ENCODE measurements around the gene RUFY1.
"Not testable (repeated sequence)": the region's sequence is repeated elsewhere in the genome, so short reads cannot be mapped to it uniquely, and the experiment has no call there.

Gene RUFY1

GRCh38 chr5:179550511-179551342 is at the start of gene RUFY1:
RUFY1 (plus strand) TSS chr5:179550554; CDS start chr5:179550570, 16 bp downstream.
- H3K4me3 ChIP-seq (replicated peaks; ENCODE audit: low read depth, low read length) = peak within 1 kb of the TSS; percentile 79
- H3K36me3 ChIP-seq (ENCODE audit: control insufficient read depth, insufficient read depth, low read length) = no peaks in the 10 kb centered on the region
- DNase-seq (ENCODE audit: extremely low read depth, insufficient read length) = peak; percentile 93
- no peaks in the 10 kb centered on the region for H3K27me3 ChIP-seq (replicated peaks; ENCODE audit: control insufficient read depth, insufficient read depth, low read length)
- TF ChIP-seq CTCF (IDR thresholded peaks at IDR 0.05; ENCODE audit: insufficient read depth, low read length, poor library complexity, severe bottlenecking) = no peak

- H3K4me3 ChIP-seq (replicated peaks; ENCODE audit: low read depth, low read length); H3K27me3 ChIP-seq (replicated peaks; ENCODE audit: control insufficient read depth, insufficient read depth, low read length); DNase-seq (ENCODE audit: extremely low read depth, insufficient read length); H3K36me3 ChIP-seq (ENCODE audit: control insufficient read depth, insufficient read depth, low read length): not testable (repeated sequence)
Measured at GRCh38 chr5:179501997-179502396, 48.4 kb upstream of the RUFY1 start.

GRCh38 chr5:179502420-179502819 is 47.9 kb upstream of the RUFY1 start:
- H3K36me3 ChIP-seq (ENCODE audit: control insufficient read depth, insufficient read depth, low read length); H3K27me3 ChIP-seq (replicated peaks; ENCODE audit: control insufficient read depth, insufficient read depth, low read length); H3K4me3 ChIP-seq (replicated peaks; ENCODE audit: low read depth, low read length); DNase-seq (ENCODE audit: extremely low read depth, insufficient read length): not testable (repeated sequence)

- H3K4me3 ChIP-seq (replicated peaks; ENCODE audit: low read depth, low read length) = no peak overlapping the region
- no peak for TF ChIP-seq CTCF (IDR thresholded peaks at IDR 0.05; ENCODE audit: insufficient read depth, low read length, poor library complexity, severe bottlenecking)
Measured at GRCh38 chr5:179504191-179504590, 46.2 kb upstream of the RUFY1 start.

GRCh38 chr5:179504600-179505396 is 45.6 kb upstream of the RUFY1 start:
- H3K27me3 ChIP-seq (replicated peaks; ENCODE audit: control insufficient read depth, insufficient read depth, low read length) = no peaks in the 10 kb centered on the region
- no peaks in the 10 kb centered on the region for H3K36me3 ChIP-seq (ENCODE audit: control insufficient read depth, insufficient read depth, low read length)
- TF ChIP-seq CTCF (IDR thresholded peaks at IDR 0.05; ENCODE audit: insufficient read depth, low read length, poor library complexity, severe bottlenecking) = no peak
- no peak overlapping the region for H3K4me3 ChIP-seq (replicated peaks; ENCODE audit: low read depth, low read length)
- no peak for DNase-seq (ENCODE audit: extremely low read depth, insufficient read length)

More at GRCh38 chr5:179504191-179504590, 46.2 kb upstream of the RUFY1 start:
- no peaks in the 10 kb centered on the region for H3K27me3 ChIP-seq (replicated peaks; ENCODE audit: control insufficient read depth, insufficient read depth, low read length)
- H3K36me3 ChIP-seq (ENCODE audit: control insufficient read depth, insufficient read depth, low read length) = no peaks in the 10 kb centered on the region
- DNase-seq (ENCODE audit: extremely low read depth, insufficient read length) = no peak

GRCh38 chr5:179505636-179506261 is 44.6 kb upstream of the RUFY1 start:
- TF ChIP-seq CTCF (IDR thresholded peaks at IDR 0.05; ENCODE audit: insufficient read depth, low read length, poor library complexity, severe bottlenecking) = no peak
- H3K36me3 ChIP-seq (ENCODE audit: control insufficient read depth, insufficient read depth, low read length) = no peaks in the 10 kb centered on the region
- no peak for DNase-seq (ENCODE audit: extremely low read depth, insufficient read length)
- H3K27me3 ChIP-seq (replicated peaks; ENCODE audit: control insufficient read depth, insufficient read depth, low read length) = no peaks in the 10 kb centered on the region
- H3K4me3 ChIP-seq (replicated peaks; ENCODE audit: low read depth, low read length) = no peak overlapping the region

All from GM06990 (cell line).